ENCODE results near the gene GMDS.

GMDS gene

DNA sequence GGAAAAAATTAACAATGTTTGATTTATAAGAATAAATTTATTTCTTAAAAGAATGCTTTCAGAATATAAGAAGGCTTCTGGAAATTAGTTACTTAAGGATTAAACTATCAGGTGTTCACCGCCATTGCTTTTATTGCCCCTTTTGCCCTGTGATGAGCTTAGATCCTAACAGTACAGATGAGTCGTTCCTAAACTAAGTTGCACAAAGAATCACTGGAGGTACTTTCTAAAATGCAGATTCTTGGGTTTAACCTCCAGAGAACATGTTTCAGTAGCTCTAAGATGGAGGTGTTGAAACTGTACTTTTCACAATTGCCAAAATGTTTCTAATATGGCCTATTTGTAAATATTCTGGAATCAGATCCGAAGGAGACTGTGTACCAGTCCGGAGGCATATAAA lies 211.9 kb downstream of the GMDS start:
- no peak overlapping the region for H4K12ac ChIP-seq (ENCODE audit: low read depth, low read length)
- H4K8ac ChIP-seq (ENCODE audit: low read depth, low read length) = no peak overlapping the region
- H3K27ac ChIP-seq (ENCODE audit: low read depth, low read length) = no peak overlapping the region
- no peak for DNase-seq
- no peaks in the 10 kb centered on the region for H3K4me1 ChIP-seq (ENCODE audit: control insufficient read depth in 1 of 2, insufficient read depth in 2 of 2, low read length in 2 of 2)
- no peak overlapping the region for H3K4me3 ChIP-seq (ENCODE audit: low read depth, low read length)
- H3K9me3 ChIP-seq (ENCODE audit: insufficient read depth, low read depth, low read length) = no peaks in the 10 kb centered on the region
- H3K27me3 ChIP-seq (ENCODE audit: insufficient read depth, low read length) = no peaks in the 10 kb centered on the region
- no peak overlapping the region for H2BK120ac ChIP-seq (ENCODE audit: insufficient read depth, low read length, poor library complexity)
- WGBS (ENCODE audit: extremely low coverage, insufficient coverage, insufficient read length) = no CpG with 5 or more reads among the region's 4 CpGs
- no peak overlapping the region for H3K18ac ChIP-seq (ENCODE audit: low read length)
- no peak overlapping the region for H3K4me2 ChIP-seq (ENCODE audit: low read length)
- no peak overlapping the region for H2AK5ac ChIP-seq (ENCODE audit: low read length)
- H2BK5ac ChIP-seq (ENCODE audit: low read depth, low read length, poor library complexity) = no peak overlapping the region
- no peak overlapping the region for H3K9ac ChIP-seq (ENCODE audit: low read length)
- no peaks in the 10 kb centered on the region for H3K79me2 ChIP-seq (ENCODE audit: control insufficient read depth, insufficient read depth, low read length, poor library complexity)
- no peak overlapping the region for H3K23ac ChIP-seq (ENCODE audit: low read length)
- no peak overlapping the region for H2AFZ ChIP-seq (ENCODE audit: insufficient read depth, low read length, poor library complexity)
- no peak overlapping the region for H3K14ac ChIP-seq (ENCODE audit: low read length)
- no peak overlapping the region for H4K91ac ChIP-seq (ENCODE audit: low read depth, low read length)
- no peak overlapping the region for H2BK12ac ChIP-seq (ENCODE audit: low read length)
- H3K36me3 ChIP-seq (ENCODE audit: control insufficient read depth in 1 of 2, insufficient read depth in 2 of 2, low read length in 2 of 2) = no peaks in the 10 kb centered on the region
- H3K79me1 ChIP-seq (ENCODE audit: low read length) = no peaks in the 10 kb centered on the region
- H3K4ac ChIP-seq (ENCODE audit: low read depth, low read length) = no peak overlapping the region

- no peaks in the 10 kb centered on the region for H3K9me3 ChIP-seq (ENCODE audit: insufficient read depth, low read depth, low read length)
- H4K12ac ChIP-seq (ENCODE audit: low read depth, low read length) = no peak overlapping the region
- H3K4me3 ChIP-seq (ENCODE audit: low read depth, low read length) = no peak overlapping the region
- H3K4me1 ChIP-seq (ENCODE audit: control insufficient read depth in 1 of 2, insufficient read depth in 2 of 2, low read length in 2 of 2) = no peaks in the 10 kb centered on the region
- H2AK5ac ChIP-seq (ENCODE audit: low read length) = no peak overlapping the region
- no peak overlapping the region for H2AFZ ChIP-seq (ENCODE audit: insufficient read depth, low read length, poor library complexity)
- H3K27me3 ChIP-seq (ENCODE audit: insufficient read depth, low read length) = no peaks in the 10 kb centered on the region
- no peak overlapping the region for H3K14ac ChIP-seq (ENCODE audit: low read length)
- no peaks in the 10 kb centered on the region for H3K79me2 ChIP-seq (ENCODE audit: control insufficient read depth, insufficient read depth, low read length, poor library complexity)
- no peak overlapping the region for H4K91ac ChIP-seq (ENCODE audit: low read depth, low read length)
- no peak overlapping the region for H2BK12ac ChIP-seq (ENCODE audit: low read length)
- H2BK120ac ChIP-seq (ENCODE audit: insufficient read depth, low read length, poor library complexity) = no peak overlapping the region
- no peak overlapping the region for H4K8ac ChIP-seq (ENCODE audit: low read depth, low read length)
- no peaks in the 10 kb centered on the region for H3K79me1 ChIP-seq (ENCODE audit: low read length)
- no peak overlapping the region for H3K27ac ChIP-seq (ENCODE audit: low read depth, low read length)
- no peak overlapping the region for H3K9ac ChIP-seq (ENCODE audit: low read length)
- no CpG with 5 or more reads among the region's 7 CpGs for WGBS (ENCODE audit: extremely low coverage, insufficient coverage, insufficient read length)
- no peak for DNase-seq
- no peaks in the 10 kb centered on the region for H3K36me3 ChIP-seq (ENCODE audit: control insufficient read depth in 1 of 2, insufficient read depth in 2 of 2, low read length in 2 of 2)
- no peak overlapping the region for H3K18ac ChIP-seq (ENCODE audit: low read length)
- H3K23ac ChIP-seq (ENCODE audit: low read length) = no peak overlapping the region
- no peak overlapping the region for H2BK5ac ChIP-seq (ENCODE audit: low read depth, low read length, poor library complexity)
- no peak overlapping the region for H3K4me2 ChIP-seq (ENCODE audit: low read length)
- no peak overlapping the region for H3K4ac ChIP-seq (ENCODE audit: low read depth, low read length)
Measured at GRCh38 chr6:2030682-2031244, 214.6 kb downstream of the GMDS start.

DNA sequence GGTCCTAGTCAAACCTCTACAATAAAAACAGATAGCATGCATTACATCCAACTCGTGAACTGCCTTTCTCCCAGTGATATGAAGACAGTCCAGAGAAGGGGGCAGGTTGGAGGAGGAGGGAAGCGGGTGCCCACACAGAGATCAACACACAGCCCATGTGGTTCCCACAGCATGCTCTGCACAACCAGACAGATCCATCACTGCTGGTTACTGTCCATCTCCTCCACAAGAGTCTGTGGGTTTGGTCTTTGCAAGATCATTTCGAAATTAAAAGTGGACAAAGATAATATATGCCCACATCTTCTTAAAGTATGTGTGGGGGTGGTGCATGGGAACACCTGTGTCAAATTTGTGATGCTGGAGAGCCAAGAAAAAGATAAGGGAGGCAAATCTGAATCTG lies 215.5 kb downstream of the GMDS start:
- no peak overlapping the region for H2AFZ ChIP-seq (ENCODE audit: insufficient read depth, low read length, poor library complexity)
- no peak overlapping the region for H4K12ac ChIP-seq (ENCODE audit: low read depth, low read length)
- no peak overlapping the region for H3K4me2 ChIP-seq (ENCODE audit: low read length)
- H3K4me1 ChIP-seq (ENCODE audit: control insufficient read depth in 1 of 2, insufficient read depth in 2 of 2, low read length in 2 of 2) = no peaks in the 10 kb centered on the region
- H3K9me3 ChIP-seq (ENCODE audit: insufficient read depth, low read depth, low read length) = no peaks in the 10 kb centered on the region
- no peak overlapping the region for H2BK120ac ChIP-seq (ENCODE audit: insufficient read depth, low read length, poor library complexity)
- no peak overlapping the region for H2BK5ac ChIP-seq (ENCODE audit: low read depth, low read length, poor library complexity)
- no peak overlapping the region for H3K9ac ChIP-seq (ENCODE audit: low read length)
- H3K4me3 ChIP-seq (ENCODE audit: low read depth, low read length) = no peak overlapping the region
- no peak overlapping the region for H3K18ac ChIP-seq (ENCODE audit: low read length)
- no peak overlapping the region for H3K27ac ChIP-seq (ENCODE audit: low read depth, low read length)
- no peak overlapping the region for H4K8ac ChIP-seq (ENCODE audit: low read depth, low read length)
- WGBS (ENCODE audit: extremely low coverage, insufficient coverage, insufficient read length) = no CpG with 5 or more reads among the region's 3 CpGs
- H2BK12ac ChIP-seq (ENCODE audit: low read length) = no peak overlapping the region
- no peak overlapping the region for H3K4ac ChIP-seq (ENCODE audit: low read depth, low read length)
- H3K14ac ChIP-seq (ENCODE audit: low read length) = no peak overlapping the region
- no peaks in the 10 kb centered on the region for H3K36me3 ChIP-seq (ENCODE audit: control insufficient read depth in 1 of 2, insufficient read depth in 2 of 2, low read length in 2 of 2)
- H4K91ac ChIP-seq (ENCODE audit: low read depth, low read length) = no peak overlapping the region
- no peak overlapping the region for H2AK5ac ChIP-seq (ENCODE audit: low read length)
- no peak for DNase-seq
- no peaks in the 10 kb centered on the region for H3K79me2 ChIP-seq (ENCODE audit: control insufficient read depth, insufficient read depth, low read length, poor library complexity)
- no peaks in the 10 kb centered on the region for H3K27me3 ChIP-seq (ENCODE audit: insufficient read depth, low read length)
- H3K79me1 ChIP-seq (ENCODE audit: low read length) = no peaks in the 10 kb centered on the region
- H3K23ac ChIP-seq (ENCODE audit: low read length) = no peak overlapping the region

GRCh38 chr6:2029130-2029794 lies 216.1 kb downstream of the GMDS start:
- Histone ChIP-seq H4K91ac (ENCODE audit: low read depth, low read length) (no peak overlapping the region), H3K4ac (ENCODE audit: low read depth, low read length) (no peak overlapping the region), H3K23ac (ENCODE audit: low read length) (no peak overlapping the region), H3K4me3 (ENCODE audit: low read depth, low read length) (no peak overlapping the region), H3K4me1 (ENCODE audit: control insufficient read depth in 1 of 2, insufficient read depth in 2 of 2, low read length in 2 of 2) (no peaks in the 10 kb centered on the region), H2BK12ac (ENCODE audit: low read length) (no peak overlapping the region), H3K9me3 (ENCODE audit: insufficient read depth, low read depth, low read length) (no peaks in the 10 kb centered on the region), H2AFZ (ENCODE audit: insufficient read depth, low read length, poor library complexity) (no peak overlapping the region), H2BK120ac (ENCODE audit: insufficient read depth, low read length, poor library complexity) (no peak overlapping the region), H2BK5ac (ENCODE audit: low read depth, low read length, poor library complexity) (no peak overlapping the region), H3K14ac (ENCODE audit: low read length) (no peak overlapping the region), H3K79me1 (ENCODE audit: low read length) (no peaks in the 10 kb centered on the region), H4K8ac (ENCODE audit: low read depth, low read length) (no peak overlapping the region), H3K18ac (ENCODE audit: low read length) (no peak overlapping the region), H3K36me3 (ENCODE audit: control insufficient read depth in 1 of 2, insufficient read depth in 2 of 2, low read length in 2 of 2) (no peaks in the 10 kb centered on the region), H3K4me2 (ENCODE audit: low read length) (no peak overlapping the region), H3K27ac (ENCODE audit: low read depth, low read length) (no peak overlapping the region), H3K9ac (ENCODE audit: low read length) (no peak overlapping the region), H3K79me2 (ENCODE audit: control insufficient read depth, insufficient read depth, low read length, poor library complexity) (no peaks in the 10 kb centered on the region), H2AK5ac (ENCODE audit: low read length) (no peak overlapping the region), H4K12ac (ENCODE audit: low read depth, low read length) (no peak overlapping the region), H3K27me3 (ENCODE audit: insufficient read depth, low read length) (no peaks in the 10 kb centered on the region)
- WGBS (ENCODE audit: extremely low coverage, insufficient coverage, insufficient read length) = no CpG with 5 or more reads among the region's 1 CpG
- no peak for DNase-seq
